Mesenchymal stem cell (in vitro differentiated cells and primary cell): Measurements from ENCODE around the gene ZRANB2.

Source experiments
- DNase-seq: peaks from one replicate; pipeline ENCODE4 v3.0.0-alpha.2; 2013
- H2AFZ ChIP-seq: one replicate; pipeline ENCODE4 v1.6.1; 2013; ENCODE audit warnings: low read depth, mild to moderate bottlenecking, control low read depth, inconsistent platforms, low read length, moderate library complexity
- H2AK5ac ChIP-seq: 2 replicates; pipeline ENCODE4 v1.6.1; 2013; ENCODE audit warnings: low read length, moderate library complexity, mild to moderate bottlenecking, inconsistent platforms; ENCODE audit not compliant: severe bottlenecking
- H2BK120ac ChIP-seq: one replicate; pipeline ENCODE4 v1.6.1; 2013; ENCODE audit warnings: low read depth, mild to moderate bottlenecking, inconsistent platforms, low read length, moderate library complexity
- H2BK12ac ChIP-seq, 2 experiments: one replicate each; pipeline ENCODE4 v1.6.1; 2013; ENCODE audit warnings: inconsistent platforms in 2 of 2, low read length in 2 of 2, mild to moderate bottlenecking in 2 of 2, moderate library complexity in 2 of 2, control low read depth in 1 of 2
- H2BK15ac ChIP-seq: one replicate; pipeline ENCODE4 v1.6.1; 2013; ENCODE audit warnings: mild to moderate bottlenecking, low read depth, inconsistent platforms; ENCODE audit not compliant: poor library complexity, severe bottlenecking
- H2BK5ac ChIP-seq: 2 replicates; pipeline ENCODE4 v1.6.1; 2013; ENCODE audit warnings: low read depth, mild to moderate bottlenecking, low read length, control low read depth, inconsistent platforms; ENCODE audit not compliant: poor library complexity, severe bottlenecking
- H3K14ac ChIP-seq, 2 experiments: one replicate each; pipeline ENCODE4 v1.6.1; 2013; ENCODE audit warnings: inconsistent platforms in 2 of 2, low read length in 2 of 2, control low read depth in 1 of 2, mild to moderate bottlenecking in 1 of 2, moderate library complexity in 1 of 2
- H3K18ac ChIP-seq, 2 experiments: one replicate each; pipeline ENCODE4 v1.6.1; 2013; ENCODE audit warnings: inconsistent platforms in 2 of 2, low read length in 2 of 2, control low read depth in 1 of 2, low read depth in 1 of 2, mild to moderate bottlenecking in 1 of 2
- H3K23ac ChIP-seq, 2 experiments: one replicate each; pipeline ENCODE4 v1.6.1; 2013; ENCODE audit warnings: inconsistent platforms in 2 of 2, low read length in 2 of 2, mild to moderate bottlenecking in 2 of 2, moderate library complexity in 2 of 2, control low read depth in 1 of 2
- H3K27ac ChIP-seq: 2 replicates; pipeline ENCODE4 v1.5.1; 2013; ENCODE audit warnings: mild to moderate bottlenecking, moderate library complexity, low read length, control low read depth, inconsistent platforms; ENCODE audit not compliant: poor library complexity, severe bottlenecking
- H3K27me3 ChIP-seq, 2 experiments: 2 replicates each; pipeline versions ENCODE4 v1.6.1 to v1.7.0; 2013; ENCODE audit warnings: low read length in 2 of 2, mild to moderate bottlenecking in 2 of 2, moderate library complexity in 2 of 2, control low read depth in 1 of 2, inconsistent platforms in 1 of 2; ENCODE audit not compliant: control insufficient read depth in 1 of 2, insufficient read depth in 1 of 2
- H3K36me3 ChIP-seq, 2 experiments: 2 replicates each; pipeline versions ENCODE4 v1.6.1 to v1.7.0; 2013; ENCODE audit warnings: low read length in 2 of 2, control low read depth in 1 of 2, inconsistent platforms in 1 of 2, low read depth in 1 of 2, mild to moderate bottlenecking in 1 of 2; ENCODE audit not compliant: insufficient read depth in 2 of 2, control insufficient read depth in 1 of 2
- H3K4ac ChIP-seq, 2 experiments: one replicate each; pipeline ENCODE4 v1.6.1; 2013; ENCODE audit warnings: inconsistent platforms in 2 of 2, low read length in 2 of 2, mild to moderate bottlenecking in 2 of 2, moderate library complexity in 2 of 2, control low read depth in 1 of 2, low read depth in 1 of 2
- H3K4me1 ChIP-seq: 2 replicates; pipeline ENCODE4 v1.6.1; 2013; ENCODE audit warnings: low read depth, low read length, control low read depth; ENCODE audit not compliant: control insufficient read depth, insufficient read depth
- H3K4me2 ChIP-seq: 2 replicates; pipeline ENCODE4 v1.6.1; 2013; ENCODE audit warnings: low read length, mild to moderate bottlenecking, inconsistent platforms; ENCODE audit not compliant: poor library complexity, severe bottlenecking
- H3K4me3 ChIP-seq, 2 experiments: 2 replicates each; pipeline versions ENCODE4 v1.5.1 to v1.7.0; 2013; ENCODE audit warnings: low read length in 2 of 2, mild to moderate bottlenecking in 2 of 2, control low read depth in 1 of 2, low read depth in 1 of 2; ENCODE audit not compliant: insufficient read depth in 1 of 2
- H3K79me1 ChIP-seq: replicated peaks from 2 replicates; pipeline ENCODE4 v1.6.1; 2013; ENCODE audit warnings: mild to moderate bottlenecking, control low read depth, low read length, inconsistent platforms; ENCODE audit not compliant: poor library complexity, severe bottlenecking
- H3K9ac ChIP-seq: 2 replicates; pipeline ENCODE4 v1.7.0; 2013; ENCODE audit warnings: mild to moderate bottlenecking, low read length, moderate library complexity
- H3K9me3 ChIP-seq: 2 replicates; pipeline ENCODE4 v1.7.0; 2013; ENCODE audit warnings: mild to moderate bottlenecking, low read length; ENCODE audit not compliant: control insufficient read depth
- H4K8ac ChIP-seq: one replicate; pipeline ENCODE4 v1.6.1; 2013; ENCODE audit warnings: inconsistent platforms, mild to moderate bottlenecking, low read length, moderate library complexity
- H4K91ac ChIP-seq: one replicate; pipeline ENCODE4 v1.6.1; 2013; ENCODE audit warnings: mild to moderate bottlenecking, low read length, inconsistent platforms
- WGBS: methylation state at CpG from one replicate; pipeline ENCODE4 v1.1.7; 2013; ENCODE audit warnings: mixed read lengths; 5-methylcytosine and 5-hydroxymethylcytosine counted together

The ZRANB2 gene

DNA sequence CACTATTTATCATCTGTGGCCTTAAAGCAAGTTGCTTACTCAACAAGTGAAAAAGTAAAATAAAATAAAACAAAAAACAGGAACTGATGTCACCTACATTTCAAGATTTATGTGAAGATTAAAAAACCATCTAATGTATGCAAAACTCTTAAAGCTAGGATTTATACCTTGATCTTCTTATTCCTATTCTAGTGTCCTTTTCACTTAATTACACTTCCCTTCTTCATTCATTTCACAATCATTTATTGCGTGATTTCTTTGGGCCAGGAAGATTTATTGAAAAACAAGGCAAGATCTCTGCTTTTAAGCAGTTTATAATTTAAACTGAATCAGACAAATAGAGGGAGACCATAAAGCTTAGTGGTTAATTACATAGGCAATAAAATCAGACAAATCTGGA, 51.9 kb downstream of the ZRANB2 start:
- H3K79me1 ChIP-seq: no peaks in the 10 kb centered on the region
- H2BK5ac ChIP-seq: no peak overlapping the region
- no CpG with 5 or more reads among the region's 1 CpG for WGBS
- H3K4ac ChIP-seq: no peak overlapping the region
- H4K91ac ChIP-seq: no peak overlapping the region
- H4K8ac ChIP-seq: no peak overlapping the region
- H3K23ac ChIP-seq: no peak overlapping the region
- no peak overlapping the region for H3K14ac ChIP-seq
- H3K9ac ChIP-seq: no peak overlapping the region
- no peak overlapping the region for H3K4me3 ChIP-seq
- no peak for DNase-seq
- no peak overlapping the region for H3K4me2 ChIP-seq
- no peak overlapping the region for H2BK120ac ChIP-seq
- no peak overlapping the region for H2BK12ac ChIP-seq
- peaks cover 0 to 4% of the 10 kb centered on the region in 2 experiments for H3K27me3 ChIP-seq
- no peak overlapping the region for H3K18ac ChIP-seq
- H2BK15ac ChIP-seq: no peak overlapping the region
- H3K27ac ChIP-seq: no peak overlapping the region
- no peak overlapping the region for H2AFZ ChIP-seq
- H2AK5ac ChIP-seq: no peak overlapping the region
- no peaks in the 10 kb centered on the region for H3K9me3 ChIP-seq
- H3K36me3 ChIP-seq: no peaks in the 10 kb centered on the region
- H3K4me1 ChIP-seq: no peaks in the 10 kb centered on the region

DNA sequence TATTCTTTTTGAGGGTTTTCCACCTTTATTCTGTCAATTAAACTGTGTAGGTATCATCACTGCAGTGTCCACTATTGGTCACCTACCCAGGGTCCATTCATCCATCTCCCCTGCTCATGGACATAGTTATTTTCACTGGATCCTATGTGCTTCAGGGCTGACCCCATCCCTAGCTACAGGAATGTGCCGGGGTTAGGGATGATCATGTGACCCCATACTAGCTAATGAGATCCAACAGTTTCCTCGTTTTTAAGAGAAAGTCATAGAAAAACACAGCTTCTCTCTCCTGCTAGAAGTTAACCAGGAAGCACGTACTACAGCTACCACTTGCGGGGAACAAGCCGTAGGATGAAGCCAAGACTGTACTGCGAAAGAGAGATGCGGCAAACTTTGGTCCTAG, 52.8 kb downstream of the ZRANB2 start:
- no peaks in the 10 kb centered on the region for H3K9me3 ChIP-seq
- no peak overlapping the region for H4K8ac ChIP-seq
- H3K4ac ChIP-seq: no peak overlapping the region
- no peak overlapping the region for H3K4me2 ChIP-seq
- H3K9ac ChIP-seq: no peak overlapping the region
- no peak overlapping the region for H2BK120ac ChIP-seq
- peaks cover 0 to 1% of the 10 kb centered on the region in 2 experiments for H3K27me3 ChIP-seq
- no peak overlapping the region for H3K23ac ChIP-seq
- no peak overlapping the region for H2BK12ac ChIP-seq
- no peaks in the 10 kb centered on the region for H3K4me1 ChIP-seq
- DNase-seq: no peak
- no peak overlapping the region for H2BK5ac ChIP-seq
- no peak overlapping the region for H2BK15ac ChIP-seq
- no peak overlapping the region for H2AFZ ChIP-seq
- no peaks in the 10 kb centered on the region for H3K36me3 ChIP-seq
- no peaks in the 10 kb centered on the region for H3K79me1 ChIP-seq
- H3K18ac ChIP-seq: no peak overlapping the region
- no peak overlapping the region for H3K14ac ChIP-seq
- no peak overlapping the region for H4K91ac ChIP-seq
- H2AK5ac ChIP-seq: no peak overlapping the region
- 82% methylated on average over 7 of the region's 7 CpGs for WGBS
- no peak overlapping the region for H3K27ac ChIP-seq
- no peak overlapping the region for H3K4me3 ChIP-seq

DNA sequence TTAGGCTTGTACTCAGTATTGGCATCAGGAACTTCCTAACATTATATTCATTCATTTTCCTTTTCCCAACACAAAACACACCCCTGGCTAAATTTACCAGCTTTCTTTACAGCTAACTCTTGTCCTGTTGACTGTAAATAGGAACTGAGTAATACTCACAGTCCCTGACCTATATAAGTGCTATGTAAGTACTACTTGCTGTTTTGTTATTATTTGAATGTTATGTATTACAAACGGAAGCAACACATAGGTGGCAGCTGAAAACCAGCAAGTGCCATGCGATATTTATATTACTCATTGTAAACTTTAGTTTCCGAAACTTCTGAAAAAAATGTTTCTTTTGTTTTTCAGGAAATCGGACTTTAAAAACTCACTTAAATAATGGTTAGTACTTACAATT, 54.7 kb downstream of the ZRANB2 start:
- H3K23ac ChIP-seq: no peak overlapping the region
- H3K27me3 ChIP-seq: no peaks in the 10 kb centered on the region

DNA sequence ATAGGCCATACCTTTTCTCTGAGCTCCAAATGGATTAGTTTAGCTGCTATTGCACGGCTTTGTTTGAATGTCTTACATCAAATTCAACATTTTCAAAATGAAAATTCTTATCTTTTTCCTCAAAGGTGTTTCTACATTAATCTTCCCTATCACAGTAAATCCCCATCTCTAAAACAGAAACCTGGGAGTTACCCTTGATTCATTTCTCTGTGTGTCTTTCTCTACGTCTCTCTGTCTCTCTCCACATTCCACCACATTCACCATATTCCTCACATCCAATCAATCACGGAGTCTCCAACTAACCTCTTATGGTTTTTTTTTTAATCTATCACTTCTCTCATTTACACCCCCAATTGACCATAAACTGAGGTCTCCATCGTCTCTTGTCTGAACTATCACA, 57.3 kb downstream of the ZRANB2 start:
- no peak for DNase-seq
- Histone ChIP-seq H3K18ac (no peak overlapping the region), H3K9ac (no peak overlapping the region), H2BK120ac (no peak overlapping the region), H2AK5ac (no peak overlapping the region), H4K91ac (no peak overlapping the region), H3K79me1 (no peaks in the 10 kb centered on the region), H2BK15ac (no peak overlapping the region), H3K4ac (no peak overlapping the region), H3K14ac (no peak overlapping the region), H3K4me1 (no peaks in the 10 kb centered on the region), H3K27ac (no peak overlapping the region), H3K23ac (no peak overlapping the region), H2BK5ac (no peak overlapping the region), H3K9me3 (no peaks in the 10 kb centered on the region), H3K4me2 (no peak overlapping the region), H2BK12ac (no peak overlapping the region), H2AFZ (no peak overlapping the region), H3K27me3 (no peaks in the 10 kb centered on the region), H4K8ac (no peak overlapping the region), H3K36me3 (no peaks in the 10 kb centered on the region), H3K4me3 (no peak overlapping the region)
- 87% methylated on average over 4 of the region's 4 CpGs for WGBS

More for the DNA sequence above, 54.7 kb downstream of the ZRANB2 start:
- Histone ChIP-seq H3K9me3 (no peaks in the 10 kb centered on the region), H3K27ac (no peak overlapping the region), H3K4me2 (no peak overlapping the region), H2BK12ac (no peak overlapping the region), H3K14ac (no peak overlapping the region), H3K9ac (no peak overlapping the region), H3K36me3 (no peaks in the 10 kb centered on the region), H3K4me3 (no peak overlapping the region), H4K91ac (no peak overlapping the region), H4K8ac (no peak overlapping the region), H2AK5ac (no peak overlapping the region), H2BK5ac (no peak overlapping the region), H3K79me1 (no peaks in the 10 kb centered on the region), H3K4me1 (no peaks in the 10 kb centered on the region), H2AFZ (no peak overlapping the region), H3K18ac (no peak overlapping the region), H3K4ac (no peak overlapping the region), H2BK15ac (no peak overlapping the region), H2BK120ac (no peak overlapping the region)
- WGBS: 67% methylated on average over 1 of the region's 4 CpGs
- no peak for DNase-seq
